Esophagus muscularis mucosa (tissue), 4 donors: Measurements from ENCODE around the gene NME1.

Experiments used
- CTCF ChIP-seq, 3 experiments: fragments of 200-600 bp in 2 of 3; fragments of 450-650 bp in 1 of 3; sonication (generic) in 2 of 3; IDR thresholded peaks; one replicate each; pipeline ENCODE4 v1.5.1; 2017 to 2019; ENCODE audit warnings: antibody characterized with exemption in 3 of 3, mild to moderate bottlenecking in 2 of 3, moderate library complexity in 1 of 3
- EP300 ChIP-seq: sonication (generic); formaldehyde crosslinking; IDR thresholded peaks from one replicate; pipeline ENCODE4 v1.6.1; 2017; ENCODE audit warnings: antibody characterized with exemption
- POLR2A ChIP-seq: fragments of 450-650 bp; IDR thresholded peaks from one replicate; pipeline ENCODE4 v1.6.1; 2017; ENCODE audit warnings: antibody characterized with exemption, moderate library complexity, mild to moderate bottlenecking, low read depth
- POLR2AphosphoS5 ChIP-seq, 2 donors: sonication (generic); formaldehyde crosslinking; IDR thresholded peaks; one replicate each; pipeline ENCODE4 v1.6.1; 2017; ENCODE audit warnings: antibody characterized with exemption in 2 of 2

GRCh38 chr17:51166987-51167931, 13.9 kb downstream of the NME1 start:
- no peak for TF ChIP-seq POLR2A
- TF ChIP-seq CTCF (IDR thresholded peaks at IDR 0.05): peak; percentile 56 to 69 (median 58)
- TF ChIP-seq EP300: no peak
- TF ChIP-seq POLR2AphosphoS5 (IDR thresholded peaks at IDR 0.05): no peak
